H1 (cell line): Measurements from ENCODE around the gene DYRK1A. TPM values are rescaled to one million over a fixed set of nuclear protein-coding genes. Genes with fewer than 3 reads are reported as not detected.

ENCODE experiments used
- BRCA1 ChIP-seq: IDR thresholded peaks from 2 replicates; pipeline ENCODE4 v1.6.1; 2012; ENCODE audit warnings: low read depth, low read length, improper control_type of control experiment
- CBX8 ChIP-seq: fragments of 300-800, 300-1000 bp; sonication (generic); IDR thresholded peaks from 2 replicates; pipeline ENCODE4 v1.7.1; 2016; ENCODE audit warnings: low read depth, low read length, borderline replicate concordance
- CREB1 ChIP-seq: IDR thresholded peaks from 2 replicates; pipeline ENCODE4 v1.6.1; 2012; ENCODE audit warnings: inconsistent platforms
- MAFK ChIP-seq: IDR thresholded peaks from 2 replicates; pipeline ENCODE4 v1.6.1; 2012; ENCODE audit warnings: low read depth, mild to moderate bottlenecking, improper control_type of control experiment, low read length
- POLR2AphosphoS5 ChIP-seq: IDR thresholded peaks from 2 replicates; pipeline ENCODE4 v1.6.1; 2011; ENCODE audit warnings: low read depth, low read length
- RAD21 ChIP-seq, 2 experiments: IDR thresholded peaks in 1 of 2; conservative IDR thresholded peaks in 1 of 2; 2 replicates each; pipeline ENCODE4 v1.6.1; 2011; ENCODE audit warnings: low read depth in 2 of 2, low read length in 2 of 2, improper control_type of control experiment in 1 of 2, inconsistent platforms in 1 of 2, mild to moderate bottlenecking in 1 of 2, moderate library complexity in 1 of 2
- TAF7 ChIP-seq: optimal IDR thresholded peaks from 2 replicates; pipeline ENCODE3; 2011; ENCODE audit warnings: low read depth, mild to moderate bottlenecking, inconsistent platforms, low read length, moderate library complexity, borderline replicate concordance
- polyA plus RNA-seq, 7 experiments: library from polyadenylated mRNA; depleted of rRNA in 3 of 7; stranded (reverse) in 5 of 7; unstranded in 2 of 7; fragments of >200 nt in 5 of 7; fragments of 200-250 nt in 2 of 7; gene quantifications; 1 replicate in 5 of 7; 2 replicates in 1 of 7; 4 replicates in 1 of 7; pipeline versions ENCODE4 v1.2.1 to v1.2.3, GENCODE V29; 2011 to 2013; ENCODE audit warnings: missing spikeins in 2 of 7, mixed read lengths in 2 of 7
- total RNA-seq: library from RNA; stranded (reverse); fragmentation: NEBNext Ultra II Directional; extraction: Animal tissue kit (Norgen Biotek cat#: 25700); gene quantifications from 2 replicates; pipeline ENCODE4 v1.2.1, GENCODE V29; 2021
- TF ChIP-seq, protein P1 (sequence below): fragments of 300-600 bp; sonication (generic); IDR thresholded peaks from 2 replicates; pipeline ENCODE4 v1.7.1; 2012; ENCODE audit warnings: low read length, moderate library complexity, mild to moderate bottlenecking, inconsistent platforms; ENCODE audit not compliant: insufficient replicate concordance
- TF ChIP-seq, protein P2 (sequence below): IDR thresholded peaks from 2 replicates; pipeline ENCODE4 v1.6.1; 2012; ENCODE audit warnings: low read length, inconsistent platforms

Gene DYRK1A
- total and polyA plus RNA-seq, 2 of the 8 experiments (the other 6 are each of a cell fraction or from before 2014, with no cell fraction given): 61.1 to 62.2 TPM

DNA sequence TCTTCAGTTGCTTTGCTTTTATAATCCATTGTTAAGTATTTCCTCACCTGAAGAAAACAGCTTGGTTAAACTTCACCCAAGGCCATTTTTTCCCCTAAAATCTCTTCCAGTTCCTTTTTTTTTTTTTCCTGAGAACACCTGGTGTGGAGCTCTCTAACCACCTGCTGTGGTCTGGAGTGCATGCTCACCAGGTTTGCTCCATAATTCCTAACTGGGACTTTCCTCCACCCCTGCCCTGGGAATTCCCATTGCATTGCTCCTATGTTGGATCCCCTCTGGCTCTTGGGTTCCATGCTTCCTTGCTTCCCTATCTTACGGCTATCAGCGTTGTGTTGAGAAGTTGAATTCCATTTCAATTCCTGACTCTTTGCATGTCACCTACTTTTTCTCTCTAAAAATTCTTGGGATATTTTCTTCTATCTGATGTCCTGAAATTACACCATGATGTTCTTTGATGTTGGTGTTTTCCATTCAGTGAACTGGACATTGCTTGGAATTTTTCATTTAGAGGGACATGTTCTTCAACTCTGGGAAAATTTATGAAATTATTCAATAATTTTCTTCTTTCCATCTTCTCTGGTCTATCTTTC, 19.6 kb upstream of the DYRK1A start (continued):
- TF ChIP-seq, protein P1, sequence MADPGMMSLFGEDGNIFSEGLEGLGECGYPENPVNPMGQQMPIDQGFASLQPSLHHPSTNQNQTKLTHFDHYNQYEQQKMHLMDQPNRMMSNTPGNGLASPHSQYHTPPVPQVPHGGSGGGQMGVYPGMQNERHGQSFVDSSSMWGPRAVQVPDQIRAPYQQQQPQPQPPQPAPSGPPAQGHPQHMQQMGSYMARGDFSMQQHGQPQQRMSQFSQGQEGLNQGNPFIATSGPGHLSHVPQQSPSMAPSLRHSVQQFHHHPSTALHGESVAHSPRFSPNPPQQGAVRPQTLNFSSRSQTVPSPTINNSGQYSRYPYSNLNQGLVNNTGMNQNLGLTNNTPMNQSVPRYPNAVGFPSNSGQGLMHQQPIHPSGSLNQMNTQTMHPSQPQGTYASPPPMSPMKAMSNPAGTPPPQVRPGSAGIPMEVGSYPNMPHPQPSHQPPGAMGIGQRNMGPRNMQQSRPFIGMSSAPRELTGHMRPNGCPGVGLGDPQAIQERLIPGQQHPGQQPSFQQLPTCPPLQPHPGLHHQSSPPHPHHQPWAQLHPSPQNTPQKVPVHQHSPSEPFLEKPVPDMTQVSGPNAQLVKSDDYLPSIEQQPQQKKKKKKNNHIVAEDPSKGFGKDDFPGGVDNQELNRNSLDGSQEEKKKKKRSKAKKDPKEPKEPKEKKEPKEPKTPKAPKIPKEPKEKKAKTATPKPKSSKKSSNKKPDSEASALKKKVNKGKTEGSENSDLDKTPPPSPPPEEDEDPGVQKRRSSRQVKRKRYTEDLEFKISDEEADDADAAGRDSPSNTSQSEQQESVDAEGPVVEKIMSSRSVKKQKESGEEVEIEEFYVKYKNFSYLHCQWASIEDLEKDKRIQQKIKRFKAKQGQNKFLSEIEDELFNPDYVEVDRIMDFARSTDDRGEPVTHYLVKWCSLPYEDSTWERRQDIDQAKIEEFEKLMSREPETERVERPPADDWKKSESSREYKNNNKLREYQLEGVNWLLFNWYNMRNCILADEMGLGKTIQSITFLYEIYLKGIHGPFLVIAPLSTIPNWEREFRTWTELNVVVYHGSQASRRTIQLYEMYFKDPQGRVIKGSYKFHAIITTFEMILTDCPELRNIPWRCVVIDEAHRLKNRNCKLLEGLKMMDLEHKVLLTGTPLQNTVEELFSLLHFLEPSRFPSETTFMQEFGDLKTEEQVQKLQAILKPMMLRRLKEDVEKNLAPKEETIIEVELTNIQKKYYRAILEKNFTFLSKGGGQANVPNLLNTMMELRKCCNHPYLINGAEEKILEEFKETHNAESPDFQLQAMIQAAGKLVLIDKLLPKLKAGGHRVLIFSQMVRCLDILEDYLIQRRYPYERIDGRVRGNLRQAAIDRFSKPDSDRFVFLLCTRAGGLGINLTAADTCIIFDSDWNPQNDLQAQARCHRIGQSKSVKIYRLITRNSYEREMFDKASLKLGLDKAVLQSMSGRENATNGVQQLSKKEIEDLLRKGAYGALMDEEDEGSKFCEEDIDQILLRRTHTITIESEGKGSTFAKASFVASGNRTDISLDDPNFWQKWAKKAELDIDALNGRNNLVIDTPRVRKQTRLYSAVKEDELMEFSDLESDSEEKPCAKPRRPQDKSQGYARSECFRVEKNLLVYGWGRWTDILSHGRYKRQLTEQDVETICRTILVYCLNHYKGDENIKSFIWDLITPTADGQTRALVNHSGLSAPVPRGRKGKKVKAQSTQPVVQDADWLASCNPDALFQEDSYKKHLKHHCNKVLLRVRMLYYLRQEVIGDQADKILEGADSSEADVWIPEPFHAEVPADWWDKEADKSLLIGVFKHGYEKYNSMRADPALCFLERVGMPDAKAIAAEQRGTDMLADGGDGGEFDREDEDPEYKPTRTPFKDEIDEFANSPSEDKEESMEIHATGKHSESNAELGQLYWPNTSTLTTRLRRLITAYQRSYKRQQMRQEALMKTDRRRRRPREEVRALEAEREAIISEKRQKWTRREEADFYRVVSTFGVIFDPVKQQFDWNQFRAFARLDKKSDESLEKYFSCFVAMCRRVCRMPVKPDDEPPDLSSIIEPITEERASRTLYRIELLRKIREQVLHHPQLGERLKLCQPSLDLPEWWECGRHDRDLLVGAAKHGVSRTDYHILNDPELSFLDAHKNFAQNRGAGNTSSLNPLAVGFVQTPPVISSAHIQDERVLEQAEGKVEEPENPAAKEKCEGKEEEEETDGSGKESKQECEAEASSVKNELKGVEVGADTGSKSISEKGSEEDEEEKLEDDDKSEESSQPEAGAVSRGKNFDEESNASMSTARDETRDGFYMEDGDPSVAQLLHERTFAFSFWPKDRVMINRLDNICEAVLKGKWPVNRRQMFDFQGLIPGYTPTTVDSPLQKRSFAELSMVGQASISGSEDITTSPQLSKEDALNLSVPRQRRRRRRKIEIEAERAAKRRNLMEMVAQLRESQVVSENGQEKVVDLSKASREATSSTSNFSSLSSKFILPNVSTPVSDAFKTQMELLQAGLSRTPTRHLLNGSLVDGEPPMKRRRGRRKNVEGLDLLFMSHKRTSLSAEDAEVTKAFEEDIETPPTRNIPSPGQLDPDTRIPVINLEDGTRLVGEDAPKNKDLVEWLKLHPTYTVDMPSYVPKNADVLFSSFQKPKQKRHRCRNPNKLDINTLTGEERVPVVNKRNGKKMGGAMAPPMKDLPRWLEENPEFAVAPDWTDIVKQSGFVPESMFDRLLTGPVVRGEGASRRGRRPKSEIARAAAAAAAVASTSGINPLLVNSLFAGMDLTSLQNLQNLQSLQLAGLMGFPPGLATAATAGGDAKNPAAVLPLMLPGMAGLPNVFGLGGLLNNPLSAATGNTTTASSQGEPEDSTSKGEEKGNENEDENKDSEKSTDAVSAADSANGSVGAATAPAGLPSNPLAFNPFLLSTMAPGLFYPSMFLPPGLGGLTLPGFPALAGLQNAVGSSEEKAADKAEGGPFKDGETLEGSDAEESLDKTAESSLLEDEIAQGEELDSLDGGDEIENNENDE: no peak
- TF ChIP-seq TAF7: no peak
- TF ChIP-seq RAD21 (IDR thresholded peaks at IDR 0.05 in 1 of 2, conservative IDR thresholded peaks at IDR 0.05 in 1 of 2; ENCODE audit: low read depth in 2 of 2, low read length in 2 of 2): no peak
- TF ChIP-seq BRCA1: no peak
- TF ChIP-seq, protein P2, sequence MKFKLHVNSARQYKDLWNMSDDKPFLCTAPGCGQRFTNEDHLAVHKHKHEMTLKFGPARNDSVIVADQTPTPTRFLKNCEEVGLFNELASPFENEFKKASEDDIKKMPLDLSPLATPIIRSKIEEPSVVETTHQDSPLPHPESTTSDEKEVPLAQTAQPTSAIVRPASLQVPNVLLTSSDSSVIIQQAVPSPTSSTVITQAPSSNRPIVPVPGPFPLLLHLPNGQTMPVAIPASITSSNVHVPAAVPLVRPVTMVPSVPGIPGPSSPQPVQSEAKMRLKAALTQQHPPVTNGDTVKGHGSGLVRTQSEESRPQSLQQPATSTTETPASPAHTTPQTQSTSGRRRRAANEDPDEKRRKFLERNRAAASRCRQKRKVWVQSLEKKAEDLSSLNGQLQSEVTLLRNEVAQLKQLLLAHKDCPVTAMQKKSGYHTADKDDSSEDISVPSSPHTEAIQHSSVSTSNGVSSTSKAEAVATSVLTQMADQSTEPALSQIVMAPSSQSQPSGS: no peak
- no peak for TF ChIP-seq CBX8
- TF ChIP-seq CREB1: no peak
- TF ChIP-seq MAFK: no peak
- no peak for TF ChIP-seq POLR2AphosphoS5
